Stromal cell of bone marrow (primary cell): ENCODE results near the gene DTNB.
A peak's percentile ranks its signal among the peaks of the same experiment; 100 is the strongest.

ENCODE experiments used
- DNase-seq: peaks from one replicate; pipeline ENCODE4 v3.0.0-alpha.2; 2012; ENCODE audit warnings: low read depth

Gene DTNB

GRCh38 chr2:25386971-25387875 lies 286.2 kb downstream of the DTNB start:
- no peak for DNase-seq

- DNase-seq, result no peak
Measured at GRCh38 chr2:25385910-25386309, 287.5 kb downstream of the DTNB start.

- DNase-seq, result no peak
Measured at GRCh38 chr2:25383806-25384205, 289.6 kb downstream of the DTNB start.

- DNase-seq, result no peak
Measured at GRCh38 chr2:25381502-25381901, 291.9 kb downstream of the DTNB start.

- no peak for DNase-seq
Measured at GRCh38 chr2:25380586-25381375, 292.6 kb downstream of the DTNB start.

- no peak for DNase-seq
Measured at GRCh38 chr2:25380023-25380422, 293.4 kb downstream of the DTNB start.

GRCh38 chr2:25379535-25379934 lies 293.8 kb downstream of the DTNB start:
- no peak for DNase-seq

- DNase-seq, result no peak
Measured at GRCh38 chr2:25378731-25379490, 294.5 kb downstream of the DTNB start.

GRCh38 chr2:25377822-25378421 lies 295.5 kb downstream of the DTNB start:
- no peak for DNase-seq

GRCh38 chr2:25376750-25377621 lies 296.4 kb downstream of the DTNB start:
- DNase-seq, result peak; percentile 61

GRCh38 chr2:25375989-25376545 lies 297.3 kb downstream of the DTNB start:
- DNase-seq, result no peak

GRCh38 chr2:25375371-25375988 lies 297.9 kb downstream of the DTNB start:
- DNase-seq, result no peak

GRCh38 chr2:25374827-25375226 lies 298.6 kb downstream of the DTNB start:
- DNase-seq, result no peak

GRCh38 chr2:25374411-25374810 lies 299.0 kb downstream of the DTNB start:
- no peak for DNase-seq

GRCh38 chr2:25373269-25373981 lies 300.0 kb downstream of the DTNB start:
- DNase-seq, result no peak

- DNase-seq, result no peak
Measured at GRCh38 chr2:25372405-25373268, 300.7 kb downstream of the DTNB start.

GRCh38 chr2:25371253-25372241 lies 301.8 kb downstream of the DTNB start:
- DNase-seq, result no peak
